SU-DHL-6 (cell line): Measurements from ENCODE around the gene ANO7.

Source experiments
- CTCF ChIP-seq: fragments of 200-600 bp; sonication (generic); IDR thresholded peaks from one replicate; pipeline ENCODE4 v1.5.1; 2017; ENCODE audit warnings: antibody characterized with exemption, mild to moderate bottlenecking, low read length, moderate library complexity; ENCODE audit not compliant: insufficient read depth, poor library complexity, severe bottlenecking
- EZH2phosphoT487 ChIP-seq: fragments of 200-600 bp; sonication (generic), shearing (Covaris generic); conservative IDR thresholded peaks from 2 replicates; pipeline ENCODE4 v1.6.1; 2018; ENCODE audit warnings: mild to moderate bottlenecking, antibody characterized with exemption, low read length, moderate library complexity, mixed read lengths

- no peak for TF ChIP-seq CTCF
- TF ChIP-seq EZH2phosphoT487, result no peak
These were observed 66.5 kb downstream of the ANO7 start for GRCh38 chr2:241254904-241255351.
